Esophagus muscularis mucosa (tissue), 4 donors: Measurements from ENCODE around the gene SLCO3A1. TPM values are rescaled to one million over a fixed set of nuclear protein-coding genes. Genes with fewer than 3 reads are reported as not detected.

Experiments
- DNase-seq: peaks from one replicate; pipeline ENCODE4 v3.0.0-alpha.2; 2017; ENCODE audit errors: extremely low spot score
- H3K27ac ChIP-seq, 4 donors: fragments of 200-600 bp; sonication (generic); replicated peaks in 1 of 4; 1 replicate in 3 of 4; 2 replicates in 1 of 4; pipeline ENCODE4 v1.5.1; 2016 to 2019; ENCODE audit warnings: mild to moderate bottlenecking in 1 of 4
- H3K27me3 ChIP-seq, 4 donors: fragments of 200-600 bp; sonication (generic); one replicate each; pipeline versions ENCODE4 v1.5.1 to v1.6.0; 2016 to 2019
- H3K36me3 ChIP-seq, 4 donors: fragments of 200-600 bp; sonication (generic); one replicate each; pipeline ENCODE4 v1.5.1; 2016 to 2019
- H3K4me1 ChIP-seq, 4 donors: fragments of 200-600 bp; sonication (generic); one replicate each; pipeline ENCODE4 v1.5.1; 2016 to 2019
- H3K4me3 ChIP-seq, 4 donors: fragments of 200-600 bp; sonication (generic); 1 replicate in 2 of 4; 2 replicates in 2 of 4; pipeline ENCODE4 v1.5.1; 2016 to 2019; ENCODE audit warnings: mild to moderate bottlenecking in 4 of 4, moderate library complexity in 1 of 4
- H3K9me3 ChIP-seq, 4 donors: fragments of 200-600 bp; sonication (generic); 1 replicate in 3 of 4; 2 replicates in 1 of 4; pipeline ENCODE4 v1.5.1; 2016 to 2019
- EP300 ChIP-seq: sonication (generic); formaldehyde crosslinking; IDR thresholded peaks from one replicate; pipeline ENCODE4 v1.6.1; 2017; ENCODE audit warnings: antibody characterized with exemption
- POLR2A ChIP-seq: fragments of 450-650 bp; IDR thresholded peaks from one replicate; pipeline ENCODE4 v1.6.1; 2017; ENCODE audit warnings: antibody characterized with exemption, moderate library complexity, mild to moderate bottlenecking, low read depth
- POLR2AphosphoS5 ChIP-seq, 2 donors: sonication (generic); formaldehyde crosslinking; IDR thresholded peaks; one replicate each; pipeline ENCODE4 v1.6.1; 2017; ENCODE audit warnings: antibody characterized with exemption in 2 of 2
- WGBS: methylation state at CpG from one replicate; pipeline ENCODE4 v1.1.5; 2018; 5-methylcytosine and 5-hydroxymethylcytosine counted together
- intact Hi-C: fragments of 100-400 bp; cut with DNase I; formaldehyde crosslinking; loops from one replicate; pipeline ENCODE4 v1.15.1; 2023
- total RNA-seq, 4 donors: library from RNA; depleted of rRNA; stranded (reverse); fragments of >200 nt; gene quantifications; one replicate each; pipeline versions ENCODE4 v1.1.0 to v1.2.1, GENCODE V29; 2016
- TF ChIP-seq, protein P1 (sequence below), 3 experiments: fragments of 200-600 bp in 2 of 3; fragments of 450-650 bp in 1 of 3; sonication (generic) in 2 of 3; IDR thresholded peaks; one replicate each; pipeline ENCODE4 v1.5.1; 2017 to 2019; ENCODE audit warnings: antibody characterized with exemption in 3 of 3, mild to moderate bottlenecking in 2 of 3, moderate library complexity in 1 of 3

SLCO3A1 gene
- total RNA-seq, 4 donors from 2014 or later: 5.6 to 17.5 (median 12.3) TPM

- intact Hi-C loops: no loop called here
- H3K27me3 ChIP-seq: no peaks in the 10 kb centered on the region
- H3K27ac ChIP-seq: no peak overlapping the region
- no peak overlapping the region for H3K4me3 ChIP-seq
- TF ChIP-seq EP300 (no peak), POLR2A (no peak), POLR2AphosphoS5 (IDR thresholded peaks at IDR 0.05) (no peak)
- TF ChIP-seq, protein P1, sequence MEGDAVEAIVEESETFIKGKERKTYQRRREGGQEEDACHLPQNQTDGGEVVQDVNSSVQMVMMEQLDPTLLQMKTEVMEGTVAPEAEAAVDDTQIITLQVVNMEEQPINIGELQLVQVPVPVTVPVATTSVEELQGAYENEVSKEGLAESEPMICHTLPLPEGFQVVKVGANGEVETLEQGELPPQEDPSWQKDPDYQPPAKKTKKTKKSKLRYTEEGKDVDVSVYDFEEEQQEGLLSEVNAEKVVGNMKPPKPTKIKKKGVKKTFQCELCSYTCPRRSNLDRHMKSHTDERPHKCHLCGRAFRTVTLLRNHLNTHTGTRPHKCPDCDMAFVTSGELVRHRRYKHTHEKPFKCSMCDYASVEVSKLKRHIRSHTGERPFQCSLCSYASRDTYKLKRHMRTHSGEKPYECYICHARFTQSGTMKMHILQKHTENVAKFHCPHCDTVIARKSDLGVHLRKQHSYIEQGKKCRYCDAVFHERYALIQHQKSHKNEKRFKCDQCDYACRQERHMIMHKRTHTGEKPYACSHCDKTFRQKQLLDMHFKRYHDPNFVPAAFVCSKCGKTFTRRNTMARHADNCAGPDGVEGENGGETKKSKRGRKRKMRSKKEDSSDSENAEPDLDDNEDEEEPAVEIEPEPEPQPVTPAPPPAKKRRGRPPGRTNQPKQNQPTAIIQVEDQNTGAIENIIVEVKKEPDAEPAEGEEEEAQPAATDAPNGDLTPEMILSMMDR (IDR thresholded peaks at IDR 0.05): no peak
- DNase-seq: no peak
- peaks cover 0 to 6% (median 0%) of the 10 kb centered on the region in 4 donors for H3K9me3 ChIP-seq
- WGBS: 83% methylated on average over 7 of the region's 7 CpGs
- H3K36me3 ChIP-seq: peaks cover 0 to 32% (median 15%) of the 10 kb centered on the region in 4 donors
- H3K4me1 ChIP-seq: peaks cover 0 to 7% (median 0%) of the 10 kb centered on the region in 4 donors
Observed at GRCh38 chr15:92167451-92167850, 313.9 kb downstream of the SLCO3A1 start.

- DNase-seq: no peak
- intact Hi-C loops: no loop called here
- TF ChIP-seq, protein P1 (IDR thresholded peaks at IDR 0.05): no peak
- TF ChIP-seq EP300: no peak
- no peak for TF ChIP-seq POLR2AphosphoS5 (IDR thresholded peaks at IDR 0.05)
- Histone ChIP-seq H3K27me3 (no peaks in the 10 kb centered on the region), H3K9me3 (peaks cover 0 to 6% (median 0%) of the 10 kb centered on the region in 4 donors), H3K27ac (no peak overlapping the region), H3K36me3 (peaks cover 0 to 25% (median 9%) of the 10 kb centered on the region in 4 donors), H3K4me1 (peaks cover 0 to 7% (median 0%) of the 10 kb centered on the region in 4 donors), H3K4me3 (no peak overlapping the region)
- 98% methylated on average over 5 of the region's 5 CpGs for WGBS
Observed at GRCh38 chr15:92168066-92168683, 314.7 kb downstream of the SLCO3A1 start.

DNA sequence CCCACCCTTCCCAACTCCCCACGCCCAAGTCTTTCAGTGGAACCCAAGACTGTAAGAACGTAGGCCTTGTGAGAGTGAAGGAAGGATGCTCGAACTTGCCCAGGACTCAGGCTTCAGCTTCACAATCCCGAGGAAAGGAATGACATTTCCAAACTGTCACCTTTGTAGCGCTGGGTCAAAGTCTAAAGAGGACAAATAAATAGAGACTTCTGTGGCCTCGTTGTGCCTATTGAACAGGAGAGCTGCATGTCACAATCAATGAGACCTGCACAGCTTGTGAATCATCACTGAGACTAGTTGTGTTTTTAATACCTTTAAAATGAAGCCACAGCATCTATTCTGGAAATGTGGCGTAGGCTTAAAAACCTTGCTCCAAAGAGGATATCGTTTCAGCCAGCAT is 317.4 kb downstream of the SLCO3A1 start:
- peaks cover 0 to 6% (median 0%) of the 10 kb centered on the region in 4 donors for H3K36me3 ChIP-seq
- no peak overlapping the region for H3K4me3 ChIP-seq
- WGBS: 78% methylated on average over 8 of the region's 8 CpGs
- intact Hi-C loops: no loop called here
- no peak for DNase-seq
- no peak overlapping the region for H3K27ac ChIP-seq
- TF ChIP-seq EP300 (no peak), POLR2AphosphoS5 (IDR thresholded peaks at IDR 0.05) (no peak), POLR2A (no peak)
- TF ChIP-seq, protein P1 (IDR thresholded peaks at IDR 0.05): no peak
- peaks cover 0 to 6% (median 0%) of the 10 kb centered on the region in 4 donors for H3K9me3 ChIP-seq
- H3K4me1 ChIP-seq: peaks cover 0 to 7% (median 0%) of the 10 kb centered on the region in 4 donors
- no peaks in the 10 kb centered on the region for H3K27me3 ChIP-seq

DNA sequence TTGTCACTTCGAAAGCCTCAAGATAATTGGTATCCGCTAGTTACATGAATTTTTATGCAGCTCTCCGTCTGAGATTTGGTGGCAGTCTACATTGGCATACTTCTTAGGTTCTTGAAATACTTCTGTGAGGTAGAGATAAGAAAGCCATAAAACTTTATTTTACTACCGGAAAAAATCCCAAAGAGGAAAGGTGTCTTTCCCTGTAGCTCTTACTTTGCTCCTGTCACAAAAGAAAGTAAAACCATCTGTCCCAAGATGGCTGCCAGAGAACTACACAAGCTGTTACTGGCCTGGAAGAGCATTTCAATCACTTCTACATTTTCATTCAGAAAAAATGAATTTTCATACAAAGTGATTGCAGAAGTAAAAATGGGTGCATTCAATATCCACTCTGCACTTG is 325.4 kb downstream of the SLCO3A1 start:
- intact Hi-C loops: no loop called here
- no peaks in the 10 kb centered on the region for H3K36me3 ChIP-seq
- peaks cover 0 to 10% (median 0%) of the 10 kb centered on the region in 4 donors for H3K27me3 ChIP-seq
- DNase-seq: no peak
- no peaks in the 10 kb centered on the region for H3K9me3 ChIP-seq
- H3K4me3 ChIP-seq: no peak overlapping the region
- no peaks in the 10 kb centered on the region for H3K4me1 ChIP-seq
- H3K27ac ChIP-seq: no peak overlapping the region
- TF ChIP-seq, protein P1 (IDR thresholded peaks at IDR 0.05): no peak
- TF ChIP-seq EP300 (no peak), POLR2AphosphoS5 (IDR thresholded peaks at IDR 0.05) (no peak), POLR2A (no peak)
- 80% methylated on average over 4 of the region's 4 CpGs for WGBS

DNA sequence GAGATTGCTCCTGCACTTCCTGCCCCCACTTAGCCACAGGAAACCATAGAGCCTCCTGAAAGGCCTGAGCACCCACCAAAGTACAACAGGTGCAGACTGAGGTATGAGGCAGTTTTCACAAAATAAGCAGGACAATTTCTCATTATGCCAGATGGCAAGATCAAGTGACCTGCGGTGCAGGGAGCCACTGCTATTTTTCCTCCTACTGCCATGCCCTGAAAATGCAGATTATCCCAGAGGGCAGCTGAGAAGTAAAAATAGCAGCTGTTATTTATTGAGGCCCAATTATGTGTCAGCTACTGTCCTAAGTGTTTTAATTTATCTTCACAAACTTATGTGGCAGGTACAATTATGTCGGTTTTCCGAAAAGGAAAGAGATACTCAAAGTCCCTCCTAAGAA is 330.6 kb downstream of the SLCO3A1 start:
- Histone ChIP-seq H3K36me3 (no peaks in the 10 kb centered on the region), H3K4me3 (no peak overlapping the region), H3K4me1 (no peaks in the 10 kb centered on the region), H3K27me3 (no peaks in the 10 kb centered on the region), H3K27ac (no peak overlapping the region), H3K9me3 (no peaks in the 10 kb centered on the region)
- intact Hi-C loops: no loop called here
- 92% methylated on average over 3 of the region's 3 CpGs for WGBS
- no peak for DNase-seq
- TF ChIP-seq, protein P1 (IDR thresholded peaks at IDR 0.05): no peak
- no peak for TF ChIP-seq POLR2A
- no peak for TF ChIP-seq POLR2AphosphoS5 (IDR thresholded peaks at IDR 0.05)
- no peak for TF ChIP-seq EP300
